Right lung (tissue), 5 donors: ENCODE measurements around the gene COMMD4. TPM values are rescaled to one million over a fixed set of nuclear protein-coding genes. Genes with fewer than 3 reads are reported as not detected.
"Not testable (repeated sequence)": the region's sequence is repeated elsewhere in the genome, so short reads cannot be mapped to it uniquely, and the experiment has no call there.

Experiments
- DNase-seq, 2 donors: peaks; one replicate each; pipeline ENCODE4 v3.0.0-alpha.2; 2013
- polyA plus RNA-seq, 5 donors: library from polyadenylated mRNA; unstranded; fragments of 120-200 nt; gene quantifications; one replicate each; pipeline versions ENCODE4 v1.2.1 to v1.2.3, GENCODE V29; 2013; ENCODE audit warnings: inconsistent platforms in 1 of 5, low replicate concordance in 1 of 5; ENCODE audit not compliant: insufficient read length in 5 of 5, insufficient read depth in 1 of 5

Gene COMMD4
- polyA plus RNA-seq, 5 donors = 69.6 to 88.0 (median 73.7) TPM

- no peak for DNase-seq
These were observed 7.2 kb upstream of the COMMD4 start for GRCh38 chr15:75328493-75329314.

GRCh38 chr15:75329571-75329970 is 6.3 kb upstream of the COMMD4 start:
- DNase-seq = no peak

GRCh38 chr15:75332093-75332492 is 3.8 kb upstream of the COMMD4 start:
- DNase-seq = not testable (repeated sequence)

- DNase-seq = not testable (repeated sequence)
These were observed 2.0 kb upstream of the COMMD4 start for GRCh38 chr15:75333654-75334419.

GRCh38 chr15:75335313-75335704 is 554 bp upstream of the COMMD4 start:
- no peak for DNase-seq

- DNase-seq = no peak
These were observed 2.9 kb downstream of the COMMD4 start for GRCh38 chr15:75338661-75339240.

GRCh38 chr15:75339531-75340240 is 3.8 kb downstream of the COMMD4 start:
- no peak for DNase-seq

- no peak for DNase-seq
These were observed 6.4 kb downstream of the COMMD4 start for GRCh38 chr15:75342221-75342620.

- not testable (repeated sequence) for DNase-seq
These were observed 8.1 kb downstream of the COMMD4 start for GRCh38 chr15:75343953-75344352.

- DNase-seq = no peak
These were observed 10.9 kb downstream of the COMMD4 start, which contains the start of gene NEIL1 for GRCh38 chr15:75346796-75347221. TSS of gene NEIL1 (plus strand) at chr15:75347039. CDS start at chr15:75348906, 1,867 bp downstream.

GRCh38 chr15:75347222-75348033 is 11.6 kb downstream of the COMMD4 start:
- DNase-seq = peak in 1 of 2 donors; percentile 45

GRCh38 chr15:75348034-75348561 is 12.2 kb downstream of the COMMD4 start:
- peak in 1 of 2 donors; percentile 15 for DNase-seq

GRCh38 chr15:75348562-75349350 is 12.9 kb downstream of the COMMD4 start:
- peak in 1 of 2 donors; percentile 6 for DNase-seq

- not testable (repeated sequence) for DNase-seq
These were observed 13.4 kb downstream of the COMMD4 start for GRCh38 chr15:75349351-75349669.

- no peak for DNase-seq
These were observed 14.2 kb downstream of the COMMD4 start for GRCh38 chr15:75349851-75350588.

GRCh38 chr15:75350601-75351361 is 14.9 kb downstream of the COMMD4 start:
- DNase-seq = no peak

- no peak for DNase-seq
These were observed 16.6 kb downstream of the COMMD4 start for GRCh38 chr15:75352186-75353080.
